GM12892 (cell line): Measurements from ENCODE around the gene CCL27.

ENCODE experiments used
- POLR2A ChIP-seq: IDR thresholded peaks from 2 replicates; pipeline ENCODE4 v1.6.1; 2011; ENCODE audit warnings: low read depth, low read length, control low read depth
- POLR2AphosphoS5 ChIP-seq: IDR thresholded peaks from 2 replicates; pipeline ENCODE4 v1.6.1; 2011; ENCODE audit warnings: low read depth, low read length, control low read depth
- TAF1 ChIP-seq: IDR thresholded peaks from 2 replicates; pipeline ENCODE4 v1.6.1; 2011; ENCODE audit warnings: low read depth, mild to moderate bottlenecking, control low read depth, low read length, borderline replicate concordance

GRCh38 chr9:34638138-34638445 is 24.4 kb downstream of the CCL27 start:
- TF ChIP-seq POLR2AphosphoS5 (no peak), POLR2A (no peak), TAF1 (no peak)
